ENCODE data around the gene GIN1.

- TF ChIP-seq POLR2A (IDR thresholded peaks at IDR 0.05) (no peak), CTCF (IDR thresholded peaks at IDR 0.05) (no peak)
Observed at GRCh38 chr5:103109277-103109676, 10.7 kb downstream of the GIN1 start.

Data from thyroid gland (tissue), 4 donors.